Left cardiac atrium (tissue), 4 donors: ENCODE measurements around the gene DST. TPM values are rescaled to one million over a fixed set of nuclear protein-coding genes. Genes with fewer than 3 reads are reported as not detected.

Experiments
- ATAC-seq, 2 donors: fragments of 200-7000 bp; cut with Tn5 transposase; one replicate each; pipeline ENCODE4 v1.9.1; 2020; ENCODE audit warnings: mild to moderate bottlenecking in 2 of 2, moderate library complexity in 2 of 2
- DNase-seq: peaks from one replicate; pipeline ENCODE4 v3.0.0-alpha.2; 2020
- intact Hi-C, 2 donors: fragments of 100-400 bp; cut with DNase I; formaldehyde crosslinking; loops; one replicate each; pipeline versions ENCODE4 v1.14.1 to v1.15.1; 2022 to 2023
- total RNA-seq, 2 donors: library from RNA; stranded (reverse); fragmentation: NEBNext Ultra II Directional; extraction: Animal tissue kit (Norgen Biotek cat#: 25700); gene quantifications; one replicate each; pipeline ENCODE4 v1.2.1, GENCODE V29; 2021
- donor health status: DM: no; HTN: yes; CAD: no.
- donor health status: DM: no; HTN: yes; CAD: no; lungs with severe emphysema.
- donor health status: DM: yes; HTN: yes; CAD: no.
- donor health status: Dilated cardiomyopathy.

Gene DST
- total RNA-seq, 2 donors from 2014 or later: 190 to 213 TPM

GRCh38 chr6:56551409-56552120, 91.1 kb downstream of the DST start:
- intact Hi-C loops: no loop called here
- no peak for ATAC-seq
- DNase-seq: no peak

- DNase-seq: no peak
- no peak for ATAC-seq
- intact Hi-C loops: no loop called here
These were observed 92.4 kb downstream of the DST start for GRCh38 chr6:56550301-56550700.

- ATAC-seq (peak; percentile 48 to 57), DNase-seq (no peak)
- intact Hi-C loops: no loop called here
These were observed 93.7 kb downstream of the DST start for GRCh38 chr6:56549014-56549413.

GRCh38 chr6:56547687-56548086, 95.0 kb downstream of the DST start:
- no peak for ATAC-seq
- intact Hi-C loops: no loop called here
- no peak for DNase-seq

GRCh38 chr6:56542364-56543331, 100.0 kb downstream of the DST start:
- peak; percentile 95 to 96 for ATAC-seq
- intact Hi-C loops: loop anchor here in 1 of 2 donors (5.0 kb wide), 1 partner anchor 35 kb away; no protein-coding TSS in a partner anchor
- DNase-seq: peak; percentile 93

- intact Hi-C loops: loop anchor here in 1 of 2 donors (5.0 kb wide), 1 partner anchor 35 kb away; no protein-coding TSS in a partner anchor
- ATAC-seq (no peak), DNase-seq (no peak)
These were observed 100.8 kb downstream of the DST start for GRCh38 chr6:56541741-56542360.

- intact Hi-C loops: loop anchor here in 1 of 2 donors (5.0 kb wide), 1 partner anchor 34 kb away; no protein-coding TSS in a partner anchor
- DNase-seq (no peak), ATAC-seq (peak in 1 of 2 donors; percentile 3)
These were observed 101.6 kb downstream of the DST start for GRCh38 chr6:56541030-56541600.

- ATAC-seq (no peak), DNase-seq (no peak)
- intact Hi-C loops: loop anchor here in 1 of 2 donors (5.0 kb wide), 1 partner anchor 33 kb away; no protein-coding TSS in a partner anchor
These were observed 102.3 kb downstream of the DST start for GRCh38 chr6:56540232-56541029.

GRCh38 chr6:56539527-56540105, 103.1 kb downstream of the DST start:
- intact Hi-C loops: loop anchor here in 1 of 2 donors (5.0 kb wide), 1 partner anchor 32 kb away; no protein-coding TSS in a partner anchor
- DNase-seq (no peak), ATAC-seq (no peak)

- DNase-seq: no peak
- intact Hi-C loops: no loop called here
These were observed 103.8 kb downstream of the DST start for GRCh38 chr6:56538851-56539250.

GRCh38 chr6:56537223-56537770, 105.4 kb downstream of the DST start:
- no peak for DNase-seq
- intact Hi-C loops: no loop called here
- no peak for ATAC-seq

More at GRCh38 chr6:56538851-56539250, 103.8 kb downstream of the DST start:
- ATAC-seq: no peak

- DNase-seq (no peak), ATAC-seq (no peak)
- intact Hi-C loops: no loop called here
These were observed 106.2 kb downstream of the DST start for GRCh38 chr6:56536536-56536935.

GRCh38 chr6:56535626-56536025, 107.1 kb downstream of the DST start:
- ATAC-seq: no peak
- intact Hi-C loops: no loop called here
- no peak for DNase-seq

GRCh38 chr6:56534680-56535419, 107.8 kb downstream of the DST start:
- ATAC-seq (no peak), DNase-seq (no peak)
- intact Hi-C loops: no loop called here

- ATAC-seq: no peak
- intact Hi-C loops: no loop called here
- DNase-seq: no peak
These were observed 109.7 kb downstream of the DST start for GRCh38 chr6:56532766-56533551.
